Measurements from ENCODE around the gene ARSG. TPM values are rescaled to one million over a fixed set of nuclear protein-coding genes. Genes with fewer than 3 reads are reported as not detected.

Gene ARSG
- polyA plus RNA-seq, 1 donor from 2014 or later: 16.9 TPM

GRCh38 chr17:68377771-68378267 is 86.5 kb downstream of the ARSG start:
- no peak overlapping the region for H3K27ac ChIP-seq (ENCODE audit: low read length)
- H4K20me1 ChIP-seq (ENCODE audit: insufficient read depth): no peaks in the 10 kb centered on the region
- H3K27me3 ChIP-seq (ENCODE audit: insufficient read depth, low read depth, low read length): no peaks in the 10 kb centered on the region
- no peak overlapping the region for H3K9ac ChIP-seq (ENCODE audit: low read length)
- no peak overlapping the region for H3K4me2 ChIP-seq (ENCODE audit: low read length)
- no peaks in the 10 kb centered on the region for H3K9me3 ChIP-seq (ENCODE audit: low read length)
- H3F3A ChIP-seq (ENCODE audit: insufficient read depth, low read length, poor library complexity, severe bottlenecking): no peaks in the 10 kb centered on the region
- no peak overlapping the region for H3K4me3 ChIP-seq (ENCODE audit: low read length)
- no peak overlapping the region for H2AFZ ChIP-seq (ENCODE audit: low read depth, low read length)
- TF ChIP-seq RAD21 (conservative IDR thresholded peaks at IDR 0.05) (no peak), SMC3 (conservative IDR thresholded peaks at IDR 0.05; ENCODE audit: poor library complexity) (no peak), REST (IDR thresholded peaks at IDR 0.05; ENCODE audit: borderline replicate concordance) (no peak), TAF1 (IDR thresholded peaks at IDR 0.05; ENCODE audit: low read depth) (no peak), EP300 (conservative IDR thresholded peaks at IDR 0.05; ENCODE audit: poor library complexity, severe bottlenecking) (no peak), EZH2 (IDR thresholded peaks at IDR 0.05; ENCODE audit: borderline replicate concordance, insufficient read depth, low read length, poor library complexity, severe bottlenecking) (no peak), POLR2AphosphoS5 (IDR thresholded peaks at IDR 0.05) (no peak)
- no peaks in the 10 kb centered on the region for H3K9me2 ChIP-seq (ENCODE audit: insufficient read depth, low read length)
- H3K79me2 ChIP-seq (replicated peaks; ENCODE audit: insufficient read depth, low read length): no peaks in the 10 kb centered on the region
- no peaks in the 10 kb centered on the region for H3K36me3 ChIP-seq (ENCODE audit: insufficient read depth, low read length)

- Histone ChIP-seq H3K9ac (ENCODE audit: low read length) (no peak overlapping the region), H3K79me2 (replicated peaks; ENCODE audit: insufficient read depth, low read length) (no peaks in the 10 kb centered on the region), H3F3A (ENCODE audit: insufficient read depth, low read length, poor library complexity, severe bottlenecking) (no peaks in the 10 kb centered on the region), H3K9me3 (ENCODE audit: low read length) (no peaks in the 10 kb centered on the region), H3K9me2 (ENCODE audit: insufficient read depth, low read length) (no peaks in the 10 kb centered on the region), H3K27me3 (ENCODE audit: insufficient read depth, low read depth, low read length) (no peaks in the 10 kb centered on the region), H3K4me2 (ENCODE audit: low read length) (no peak overlapping the region), H4K20me1 (ENCODE audit: insufficient read depth) (no peaks in the 10 kb centered on the region), H3K27ac (ENCODE audit: low read length) (no peak overlapping the region), H3K36me3 (ENCODE audit: insufficient read depth, low read length) (no peaks in the 10 kb centered on the region), H3K4me3 (ENCODE audit: low read length) (no peak overlapping the region), H2AFZ (ENCODE audit: low read depth, low read length) (no peak overlapping the region)
- TF ChIP-seq EZH2 (IDR thresholded peaks at IDR 0.05; ENCODE audit: borderline replicate concordance, insufficient read depth, low read length, poor library complexity, severe bottlenecking) (no peak), RAD21 (conservative IDR thresholded peaks at IDR 0.05) (no peak), SMC3 (conservative IDR thresholded peaks at IDR 0.05; ENCODE audit: poor library complexity) (no peak), EP300 (conservative IDR thresholded peaks at IDR 0.05; ENCODE audit: poor library complexity, severe bottlenecking) (no peak), TAF1 (IDR thresholded peaks at IDR 0.05; ENCODE audit: low read depth) (no peak), MXI1 (conservative IDR thresholded peaks at IDR 0.05; ENCODE audit: poor library complexity, severe bottlenecking) (no peak), POLR2AphosphoS5 (IDR thresholded peaks at IDR 0.05) (no peak)
- TF ChIP-seq, protein P1, sequence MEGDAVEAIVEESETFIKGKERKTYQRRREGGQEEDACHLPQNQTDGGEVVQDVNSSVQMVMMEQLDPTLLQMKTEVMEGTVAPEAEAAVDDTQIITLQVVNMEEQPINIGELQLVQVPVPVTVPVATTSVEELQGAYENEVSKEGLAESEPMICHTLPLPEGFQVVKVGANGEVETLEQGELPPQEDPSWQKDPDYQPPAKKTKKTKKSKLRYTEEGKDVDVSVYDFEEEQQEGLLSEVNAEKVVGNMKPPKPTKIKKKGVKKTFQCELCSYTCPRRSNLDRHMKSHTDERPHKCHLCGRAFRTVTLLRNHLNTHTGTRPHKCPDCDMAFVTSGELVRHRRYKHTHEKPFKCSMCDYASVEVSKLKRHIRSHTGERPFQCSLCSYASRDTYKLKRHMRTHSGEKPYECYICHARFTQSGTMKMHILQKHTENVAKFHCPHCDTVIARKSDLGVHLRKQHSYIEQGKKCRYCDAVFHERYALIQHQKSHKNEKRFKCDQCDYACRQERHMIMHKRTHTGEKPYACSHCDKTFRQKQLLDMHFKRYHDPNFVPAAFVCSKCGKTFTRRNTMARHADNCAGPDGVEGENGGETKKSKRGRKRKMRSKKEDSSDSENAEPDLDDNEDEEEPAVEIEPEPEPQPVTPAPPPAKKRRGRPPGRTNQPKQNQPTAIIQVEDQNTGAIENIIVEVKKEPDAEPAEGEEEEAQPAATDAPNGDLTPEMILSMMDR (IDR thresholded peaks at IDR 0.05; ENCODE audit: poor library complexity, severe bottlenecking): no peak
Measured at GRCh38 chr17:68378268-68379176, 87.2 kb downstream of the ARSG start.
